Keratinocyte (primary cell): ENCODE data around the gene CALCOCO1. TPM values are rescaled to one million over a fixed set of nuclear protein-coding genes. Genes with fewer than 3 reads are reported as not detected.

Experiments
- DNase-seq: peaks from one replicate; pipeline ENCODE4 v3.0.0-alpha.2; 2011; ENCODE audit warnings: low read depth, missing footprints, low spot score
- FAIRE-seq: peaks from 2 replicates; lab custom pipeline; 2011; peaks lifted over from hg19 to GRCh38; lab: Jason Lieb, UNC
- H2AFZ ChIP-seq: 2 replicates; pipeline ENCODE4 v1.6.0; 2012; ENCODE audit warnings: low read length, control low read depth, inconsistent platforms; ENCODE audit not compliant: control insufficient read depth
- H3K27ac ChIP-seq: 2 replicates; pipeline ENCODE4 v1.5.1; 2011; ENCODE audit warnings: low read length; ENCODE audit not compliant: control insufficient read depth, insufficient read depth
- H3K27me3 ChIP-seq: 3 replicates; pipeline ENCODE4 v1.6.0; 2011; ENCODE audit warnings: low read length; ENCODE audit not compliant: control insufficient read depth, insufficient read depth; ENCODE audit errors: extremely low read depth
- H3K36me3 ChIP-seq, 2 experiments: 2 replicates in 1 of 2; 3 replicates in 1 of 2; pipeline ENCODE4 v1.5.1; 2011; ENCODE audit warnings: low read length in 2 of 2, mild to moderate bottlenecking in 1 of 2; ENCODE audit not compliant: control insufficient read depth in 2 of 2, insufficient read depth in 2 of 2; ENCODE audit errors: extremely low read depth in 1 of 2
- H3K4me1 ChIP-seq: 3 replicates; pipeline ENCODE4 v1.5.1; 2011; ENCODE audit warnings: low read length; ENCODE audit not compliant: control insufficient read depth, insufficient read depth; ENCODE audit errors: extremely low read depth
- H3K4me2 ChIP-seq: 3 replicates; pipeline ENCODE4 v1.6.0; 2011; ENCODE audit warnings: low read depth, low read length; ENCODE audit not compliant: control insufficient read depth, insufficient read depth; ENCODE audit errors: extremely low read depth
- H3K4me3 ChIP-seq, 3 experiments: fragments of 200-600 bp in 1 of 3; sonication (generic) in 1 of 3; 2 replicates in 2 of 3; 3 replicates in 1 of 3; pipeline ENCODE4 v1.5.1; 2011 to 2016; ENCODE audit warnings: low read length in 3 of 3, mild to moderate bottlenecking in 3 of 3, control low read depth in 2 of 3, inconsistent platforms in 1 of 3, low read depth in 1 of 3, mixed read lengths in 1 of 3, mixed run types in 1 of 3, moderate library complexity in 1 of 3; ENCODE audit not compliant: control insufficient read depth in 2 of 3, insufficient read depth in 2 of 3; ENCODE audit errors: extremely low read depth in 1 of 3
- H3K79me2 ChIP-seq: 2 replicates; pipeline ENCODE4 v1.6.0; 2012; ENCODE audit warnings: low read length; ENCODE audit not compliant: control insufficient read depth, insufficient read depth
- H3K9ac ChIP-seq: 3 replicates; pipeline ENCODE4 v1.6.0; 2011; ENCODE audit warnings: low read length; ENCODE audit not compliant: control insufficient read depth, insufficient read depth; ENCODE audit errors: extremely low read depth
- H3K9me1 ChIP-seq: 3 replicates; pipeline ENCODE4 v1.6.0; 2011; ENCODE audit warnings: low read length; ENCODE audit not compliant: control insufficient read depth, insufficient read depth; ENCODE audit errors: extremely low read depth
- H3K9me3 ChIP-seq: 2 replicates; pipeline ENCODE4 v1.5.1; 2012; ENCODE audit warnings: low read depth, low read length; ENCODE audit not compliant: control insufficient read depth
- H4K20me1 ChIP-seq: 3 replicates; pipeline ENCODE4 v1.6.0; 2011; ENCODE audit warnings: low read length; ENCODE audit not compliant: control insufficient read depth, insufficient read depth; ENCODE audit errors: extremely low read depth
- CTCF ChIP-seq, 3 experiments: IDR thresholded peaks in 1 of 3; conservative IDR thresholded peaks in 1 of 3; optimal IDR thresholded peaks in 1 of 3; 2 replicates in 2 of 3; 3 replicates in 1 of 3; pipeline versions ENCODE3 to v1.5.1; 2011; ENCODE audit warnings: low read length in 3 of 3, mild to moderate bottlenecking in 3 of 3, moderate library complexity in 2 of 3, control low read depth in 1 of 3, inconsistent platforms in 1 of 3; ENCODE audit not compliant: insufficient read depth in 2 of 3; ENCODE audit errors: extremely low read depth in 1 of 3
- EZH2 ChIP-seq: IDR thresholded peaks from one replicate; pipeline ENCODE4 v1.6.1; 2012; ENCODE audit warnings: inconsistent platforms, mild to moderate bottlenecking, low read length, moderate library complexity
- dilution Hi-C: fragments of 300-500 bp; cut with MboI; formaldehyde crosslinking; loops from one replicate; pipeline ENCODE4 v1.7.0; 2020; ENCODE audit warnings: low sequenced_read_pairs; ENCODE audit not compliant: extremely low pct_ligation_motif_present
- polyA plus RNA-seq, 5 experiments: library from polyadenylated mRNA; depleted of rRNA in 3 of 5; stranded (reverse) in 3 of 5; stranded (forward) in 1 of 5; unstranded in 1 of 5; fragments of >200 nt; gene quantifications; 1 replicate in 1 of 5; 2 replicates in 3 of 5; 3 replicates in 1 of 5; pipeline versions ENCODE4 v1.2.1 to v1.2.3, GENCODE V29; 2011 to 2012; ENCODE audit warnings: missing spikeins in 2 of 5, low read depth in 1 of 5, low replicate concordance in 1 of 5

Gene CALCOCO1
- polyA plus RNA-seq, 1 donor (not counting 4 experiments of a cell fraction or from before 2014, with no cell fraction given) = 67.3 TPM

- FAIRE-seq (no peak), DNase-seq (no peak)
- no peak overlapping the region for H3K9ac ChIP-seq
- peaks cover 18% of the 10 kb centered on the region for H3K27me3 ChIP-seq
- H3K4me3 ChIP-seq = no peak overlapping the region
- H3K4me1 ChIP-seq = peaks cover 11% of the 10 kb centered on the region
- dilution Hi-C loops = loop anchor here (25.0 kb wide), 1 partner anchor 176 kb away; the partner anchor contains the start of gene HOXC13
- no peak overlapping the region for H2AFZ ChIP-seq
- H4K20me1 ChIP-seq = no peaks in the 10 kb centered on the region
- no peaks in the 10 kb centered on the region for H3K36me3 ChIP-seq
- no peaks in the 10 kb centered on the region for H3K79me2 ChIP-seq
- no peaks in the 10 kb centered on the region for H3K9me3 ChIP-seq
- no peak overlapping the region for H3K4me2 ChIP-seq
- no peak overlapping the region for H3K27ac ChIP-seq
- no peak for TF ChIP-seq CTCF (optimal IDR thresholded peaks at IDR 0.05 in 1 of 3, IDR thresholded peaks at IDR 0.05 in 1 of 3, conservative IDR thresholded peaks at IDR 0.05 in 1 of 3; ENCODE audit: extremely low read depth in 1 of 3, insufficient read depth in 2 of 3, low read length in 3 of 3)
- TF ChIP-seq EZH2 = no peak
- no peaks in the 10 kb centered on the region for H3K9me1 ChIP-seq
Measured at GRCh38 chr12:53761306-53761705, 34.1 kb upstream of the CALCOCO1 start.

- Histone ChIP-seq H3K36me3 (no peaks in the 10 kb centered on the region), H4K20me1 (no peaks in the 10 kb centered on the region), H3K9me1 (no peaks in the 10 kb centered on the region), H3K27me3 (peaks cover 18% of the 10 kb centered on the region), H3K4me3 (no peak overlapping the region), H3K27ac (no peak overlapping the region), H3K9ac (no peak overlapping the region), H3K9me3 (no peaks in the 10 kb centered on the region), H3K4me2 (no peak overlapping the region), H2AFZ (no peak overlapping the region), H3K79me2 (no peaks in the 10 kb centered on the region), H3K4me1 (peaks cover 11% of the 10 kb centered on the region)
- no peak for DNase-seq
- dilution Hi-C loops = loop anchor here (25.0 kb wide), 1 partner anchor 178 kb away; the partner anchor contains the start of gene HOXC13
- TF ChIP-seq EZH2 (no peak), CTCF (optimal IDR thresholded peaks at IDR 0.05 in 1 of 3, IDR thresholded peaks at IDR 0.05 in 1 of 3, conservative IDR thresholded peaks at IDR 0.05 in 1 of 3; ENCODE audit: extremely low read depth in 1 of 3, insufficient read depth in 2 of 3, low read length in 3 of 3) (no peak)
- no peak for FAIRE-seq
Measured at GRCh38 chr12:53759261-53759660, 32.0 kb upstream of the CALCOCO1 start.
